Daoy (cell line): ENCODE data around the gene DCAF17. TPM values are rescaled to one million over a fixed set of nuclear protein-coding genes. Genes with fewer than 3 reads are reported as not detected.
"Not testable (repeated sequence)": the region's sequence is repeated elsewhere in the genome, so short reads cannot be mapped to it uniquely, and the experiment has no call there.

Experiments used
- DNase-seq: peaks from one replicate; pipeline ENCODE4 v3.0.0-alpha.2; 2015; ENCODE audit warnings: low read depth
- total RNA-seq: library from RNA; depleted of rRNA; stranded (reverse); fragments of >200 nt; shearing (Covaris generic); gene quantifications from 2 replicates; pipeline ENCODE4 v1.2.3, GENCODE V29; 2014

Gene DCAF17
- total RNA-seq, 1 experiment from 2014 or later, result 15.4 TPM

GRCh38 chr2:171513719-171514160 is 79.7 kb downstream of the DCAF17 start:
- DNase-seq, result no peak

- DNase-seq, result no peak
These were observed 81.0 kb downstream of the DCAF17 start for GRCh38 chr2:171514908-171515582.

GRCh38 chr2:171515672-171516298 is 81.8 kb downstream of the DCAF17 start:
- peak; percentile 58 for DNase-seq

- DNase-seq, result no peak
These were observed 82.8 kb downstream of the DCAF17 start for GRCh38 chr2:171516793-171517192.

- DNase-seq, result no peak
These were observed 86.4 kb downstream of the DCAF17 start for GRCh38 chr2:171520471-171520870.

GRCh38 chr2:171521361-171522051 is 87.5 kb downstream of the DCAF17 start:
- DNase-seq, result no peak

- peak; percentile 64 for DNase-seq
These were observed 88.2 kb downstream of the DCAF17 start, which contains the start of gene CYBRD1 for GRCh38 chr2:171522052-171522787. CYBRD1 (plus strand) TSS chr2:171522474; CDS start chr2:171522546, 72 bp downstream.

GRCh38 chr2:171522788-171523087 is 88.7 kb downstream of the DCAF17 start:
- DNase-seq, result peak; percentile 39

GRCh38 chr2:171523088-171524017 is 89.3 kb downstream of the DCAF17 start:
- DNase-seq, result peak; percentile 69

- no peak for DNase-seq
These were observed 90.0 kb downstream of the DCAF17 start for GRCh38 chr2:171524018-171524401.

- DNase-seq, result peak; percentile 27
These were observed 95.9 kb downstream of the DCAF17 start for GRCh38 chr2:171529914-171530313.

GRCh38 chr2:171530378-171530777 is 96.4 kb downstream of the DCAF17 start:
- no peak for DNase-seq

- DNase-seq, result not testable (repeated sequence)
These were observed 96.8 kb downstream of the DCAF17 start for GRCh38 chr2:171530859-171531258.

- DNase-seq, result peak; percentile 76
These were observed 97.3 kb downstream of the DCAF17 start for GRCh38 chr2:171531291-171531690.

- no peak for DNase-seq
These were observed 97.9 kb downstream of the DCAF17 start for GRCh38 chr2:171531836-171532450.

- DNase-seq, result no peak
These were observed 99.3 kb downstream of the DCAF17 start for GRCh38 chr2:171533331-171533730.
